HepG2 (cell line): ENCODE measurements around the gene ANTXR1. TPM values are rescaled to one million over a fixed set of nuclear protein-coding genes. Genes with fewer than 3 reads are reported as not detected.

Experiments
- ARHGAP35 ChIP-seq: sonication (generic); formaldehyde crosslinking; IDR thresholded peaks from 2 replicates; pipeline ENCODE4 v1.9.0; 2022; ENCODE audit warnings: mild to moderate bottlenecking, inconsistent platforms, moderate library complexity, missing genetic modification reagents, borderline replicate concordance
- ARNT ChIP-seq: fragments of 450-650 bp; IDR thresholded peaks from 2 replicates; pipeline ENCODE4 v1.6.1; 2017
- CEBPB ChIP-seq: IDR thresholded peaks from 2 replicates; pipeline ENCODE4 v1.6.1; 2011; ENCODE audit warnings: low read depth, low read length, improper control_type of control experiment, borderline replicate concordance
- EHMT2 ChIP-seq: fragments of 200-600 bp; sonication (generic); IDR thresholded peaks from 2 replicates; pipeline ENCODE4 v1.7.0; 2017; ENCODE audit warnings: antibody characterized with exemption, low read depth, low read length, borderline replicate concordance
- EZH2 ChIP-seq: conservative IDR thresholded peaks from 2 replicates; pipeline ENCODE4 v1.6.1; 2012; ENCODE audit warnings: mild to moderate bottlenecking, low read depth, low read length, moderate library complexity
- FOSL2 ChIP-seq: sonication (generic); formaldehyde crosslinking; IDR thresholded peaks from 2 replicates; pipeline ENCODE4 v1.4.0; 2020; ENCODE audit warnings: missing genetic modification reagents
- FOXP1 ChIP-seq, 2 experiments: fragments of 450-650 bp in 1 of 2; IDR thresholded peaks; 2 replicates each; pipeline ENCODE4 v1.6.1; 2017 to 2018; ENCODE audit warnings: antibody characterized with exemption in 1 of 2
- GLI4 ChIP-seq: sonication (generic); formaldehyde crosslinking; IDR thresholded peaks from 2 replicates; pipeline ENCODE4 v1.5.1; 2020; ENCODE audit warnings: missing genetic modification reagents, mild to moderate bottlenecking, moderate library complexity, borderline replicate concordance
- HOXA5 ChIP-seq: sonication (generic); formaldehyde crosslinking; IDR thresholded peaks from 2 replicates; pipeline ENCODE4 v1.4.0; 2020; ENCODE audit warnings: missing genetic modification reagents
- JUND ChIP-seq: sonication (generic); formaldehyde crosslinking; IDR thresholded peaks from 2 replicates; pipeline ENCODE4 v1.8.0; 2022; ENCODE audit warnings: mild to moderate bottlenecking, missing genetic modification reagents
- KDM1A ChIP-seq: IDR thresholded peaks from 2 replicates; pipeline ENCODE4 v1.6.1; 2016; ENCODE audit warnings: missing compliant biosample characterization
- MTF2 ChIP-seq: sonication (generic); formaldehyde crosslinking; IDR thresholded peaks from 2 replicates; pipeline ENCODE4 v1.5.0; 2020; ENCODE audit warnings: missing genetic modification reagents, borderline replicate concordance
- NFRKB ChIP-seq: fragments of 450-650 bp; IDR thresholded peaks from 2 replicates; pipeline ENCODE4 v1.6.1; 2017
- PHB2 ChIP-seq: fragments of 450-650 bp; IDR thresholded peaks from 2 replicates; pipeline ENCODE4 v1.6.1; 2018; ENCODE audit not compliant: partially characterized antibody
- REL ChIP-seq: sonication (generic); formaldehyde crosslinking; conservative IDR thresholded peaks from 2 replicates; pipeline ENCODE4 v1.8.0; 2022; ENCODE audit warnings: mild to moderate bottlenecking, missing genetic modification reagents, moderate library complexity
- SKI ChIP-seq: fragments of 450-650 bp; IDR thresholded peaks from one replicate; pipeline ENCODE4 v1.6.1; 2018; ENCODE audit warnings: mild to moderate bottlenecking; ENCODE audit not compliant: partially characterized antibody
- SP1 ChIP-seq, 2 experiments: fragments of 450-650 bp in 1 of 2; sonication (generic) in 1 of 2; formaldehyde crosslinking in 1 of 2; IDR thresholded peaks; 2 replicates each; pipeline versions ENCODE4 v1.4.0 to v1.6.1; 2016 to 2020; ENCODE audit warnings: missing genetic modification reagents in 1 of 2
- SRSF9 ChIP-seq: fragments of 200-400 bp; formaldehyde crosslinking; IDR thresholded peaks from 2 replicates; pipeline ENCODE4 v1.6.1; 2018; ENCODE audit warnings: borderline replicate concordance, mild to moderate bottlenecking, low read depth, low read length; ENCODE audit not compliant: insufficient read depth, poor library complexity, severe bottlenecking
- ZFX ChIP-seq: sonication (generic); formaldehyde crosslinking; IDR thresholded peaks from 2 replicates; pipeline ENCODE4 v1.4.0; 2020; ENCODE audit warnings: mild to moderate bottlenecking, low read depth, missing genetic modification reagents, moderate library complexity
- ZNF33A ChIP-seq: sonication (generic); formaldehyde crosslinking; IDR thresholded peaks from 2 replicates; pipeline ENCODE4 v1.5.1; 2020; ENCODE audit warnings: missing genetic modification reagents, mild to moderate bottlenecking, moderate library complexity, borderline replicate concordance
- ZNF460 ChIP-seq: sonication (generic); formaldehyde crosslinking; IDR thresholded peaks from 2 replicates; pipeline ENCODE4 v1.5.1; 2020; ENCODE audit warnings: missing genetic modification reagents, mild to moderate bottlenecking, borderline replicate concordance
- ZNF550 ChIP-seq: sonication (generic); formaldehyde crosslinking; IDR thresholded peaks from 2 replicates; pipeline ENCODE4 v1.4.0; 2020; ENCODE audit warnings: mild to moderate bottlenecking, missing genetic modification reagents, borderline replicate concordance
- ZNF552 ChIP-seq: sonication (generic); formaldehyde crosslinking; IDR thresholded peaks from 2 replicates; pipeline ENCODE4 v1.9.0; 2022; ENCODE audit warnings: missing genetic modification reagents, mild to moderate bottlenecking, borderline replicate concordance
- ZNF724P ChIP-seq: sonication (generic); formaldehyde crosslinking; IDR thresholded peaks from 2 replicates; pipeline ENCODE4 v1.8.0; 2022; ENCODE audit warnings: missing genetic modification reagents, borderline replicate concordance
- polyA plus RNA-seq, 8 experiments: library from polyadenylated mRNA; depleted of rRNA in 3 of 8; stranded (reverse) in 7 of 8; unstranded in 1 of 8; fragments of >200 nt; fragmentation: Illumina TruSeq in 4 of 8; extraction: Trizol in 4 of 8; gene quantifications; 2 replicates each; pipeline versions ENCODE4 v1.2.1 to v1.2.3, GENCODE V29; 2011 to 2016; ENCODE audit warnings: low read depth in 4 of 8, missing spikeins in 1 of 8, mixed read lengths in 1 of 8; ENCODE audit not compliant: insufficient read depth in 1 of 8
- total RNA-seq, 5 experiments: library from RNA; depleted of rRNA; stranded (reverse); fragments of >200 nt; fragmentation: Illumina TruSeq; extraction: Trizol; gene quantifications; 2 replicates each; pipeline ENCODE4 v1.2.3, GENCODE V29; 2016; ENCODE audit warnings: low read depth in 1 of 5
- TF ChIP-seq, protein P1 (sequence below): sonication (generic); formaldehyde crosslinking; IDR thresholded peaks from 2 replicates; pipeline ENCODE4 v1.5.0; 2020; ENCODE audit warnings: missing genetic modification reagents
- TF ChIP-seq, protein P2 (sequence below): sonication (generic); formaldehyde crosslinking; IDR thresholded peaks from 2 replicates; pipeline ENCODE4 v1.4.0; 2020; ENCODE audit warnings: mild to moderate bottlenecking, missing genetic modification reagents
- TF ChIP-seq, protein P3 (sequence below): sonication (generic); formaldehyde crosslinking; conservative IDR thresholded peaks from 2 replicates; pipeline ENCODE4 v1.8.0; 2022; ENCODE audit warnings: low read depth, missing genetic modification reagents

Gene ANTXR1
- total and polyA plus RNA-seq, 2 of the 13 experiments (the other 11 are each of a cell fraction or from before 2014, with no cell fraction given): 4.5 to 12.7 TPM

DNA sequence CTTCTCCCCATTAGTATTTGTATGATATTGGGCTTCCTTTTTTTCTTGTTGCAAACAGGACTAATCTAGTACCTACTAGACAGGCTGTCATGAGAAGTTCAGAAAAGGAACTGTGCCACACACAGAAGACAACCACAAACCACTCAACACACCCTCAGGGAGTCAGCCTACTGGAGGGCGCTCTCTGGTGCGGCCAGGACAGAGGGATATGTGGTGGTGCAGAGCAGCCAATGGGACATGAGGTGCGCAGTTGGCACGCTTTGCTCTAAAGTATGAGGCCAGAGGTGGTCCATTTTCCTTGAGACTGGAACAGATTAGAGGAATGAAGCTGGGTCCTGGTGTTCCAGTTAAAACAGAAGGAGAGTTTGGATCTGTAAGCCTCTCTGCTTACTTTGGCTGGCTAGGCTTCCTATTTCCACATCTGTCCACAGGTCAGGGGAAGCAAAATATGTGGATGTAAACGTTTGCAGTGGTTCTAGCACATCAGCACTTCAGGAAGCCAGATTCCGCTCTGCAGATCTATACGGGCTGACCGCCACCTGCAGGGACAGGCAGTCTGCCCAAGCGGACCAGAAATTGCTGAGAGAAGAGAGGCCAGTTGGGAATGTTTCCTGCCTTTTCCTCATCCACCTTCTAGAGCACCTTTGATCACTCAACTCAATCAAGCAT lies 260.0 kb downstream of the ANTXR1 start (continued):
- TF ChIP-seq EZH2 (no peak), PHB2 (no peak), ZNF724P (CRISPR knock-in tag) (no peak), FOXP1 (IDR thresholded peaks at IDR 0.05) (no peak), FOXP1 (CRISPR knock-in tag; IDR thresholded peaks at IDR 0.05) (peak; percentile 50; the same call in 1 of the 2 replicates), NFRKB (no peak), KDM1A (CRISPR knock-in tag) (peak; percentile 59; the same call in 1 of the 2 replicates), EHMT2 (peak; percentile 75; the same call in 1 of the 2 replicates), HOXA5 (CRISPR knock-in tag) (no peak), ZNF33A (no peak), REL (CRISPR knock-in tag) (no peak), SP1 (IDR thresholded peaks at IDR 0.05) (no peak), SP1 (CRISPR knock-in tag; IDR thresholded peaks at IDR 0.05) (0 out of 2 replicates have a peak, but pooled peaks have one; percentile 17), ARNT (no peak), FOSL2 (CRISPR knock-in tag) (peak; percentile 24), MTF2 (CRISPR knock-in tag) (no peak), ZNF550 (CRISPR knock-in tag) (no peak), ZNF552 (no peak), SRSF9 (no peak), SKI (no peak), CEBPB (peak; percentile 73; the same call in 1 of the 2 replicates), JUND (CRISPR knock-in tag) (no peak), ZFX (CRISPR knock-in tag) (peak; percentile 25; the same call in 1 of the 2 replicates), ZNF460 (CRISPR knock-in tag) (no peak), GLI4 (CRISPR knock-in tag) (no peak), ARHGAP35 (CRISPR knock-in tag) (0 out of 2 replicates have a peak, but pooled peaks have one; percentile 51)
- TF ChIP-seq, protein P1, sequence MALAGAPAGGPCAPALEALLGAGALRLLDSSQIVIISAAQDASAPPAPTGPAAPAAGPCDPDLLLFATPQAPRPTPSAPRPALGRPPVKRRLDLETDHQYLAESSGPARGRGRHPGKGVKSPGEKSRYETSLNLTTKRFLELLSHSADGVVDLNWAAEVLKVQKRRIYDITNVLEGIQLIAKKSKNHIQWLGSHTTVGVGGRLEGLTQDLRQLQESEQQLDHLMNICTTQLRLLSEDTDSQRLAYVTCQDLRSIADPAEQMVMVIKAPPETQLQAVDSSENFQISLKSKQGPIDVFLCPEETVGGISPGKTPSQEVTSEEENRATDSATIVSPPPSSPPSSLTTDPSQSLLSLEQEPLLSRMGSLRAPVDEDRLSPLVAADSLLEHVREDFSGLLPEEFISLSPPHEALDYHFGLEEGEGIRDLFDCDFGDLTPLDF (CRISPR knock-in tag): no peak
- TF ChIP-seq, protein P2, sequence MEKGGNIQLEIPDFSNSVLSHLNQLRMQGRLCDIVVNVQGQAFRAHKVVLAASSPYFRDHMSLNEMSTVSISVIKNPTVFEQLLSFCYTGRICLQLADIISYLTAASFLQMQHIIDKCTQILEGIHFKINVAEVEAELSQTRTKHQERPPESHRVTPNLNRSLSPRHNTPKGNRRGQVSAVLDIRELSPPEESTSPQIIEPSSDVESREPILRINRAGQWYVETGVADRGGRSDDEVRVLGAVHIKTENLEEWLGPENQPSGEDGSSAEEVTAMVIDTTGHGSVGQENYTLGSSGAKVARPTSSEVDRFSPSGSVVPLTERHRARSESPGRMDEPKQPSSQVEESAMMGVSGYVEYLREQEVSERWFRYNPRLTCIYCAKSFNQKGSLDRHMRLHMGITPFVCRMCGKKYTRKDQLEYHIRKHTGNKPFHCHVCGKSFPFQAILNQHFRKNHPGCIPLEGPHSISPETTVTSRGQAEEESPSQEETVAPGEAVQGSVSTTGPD: no peak
- TF ChIP-seq, protein P3, sequence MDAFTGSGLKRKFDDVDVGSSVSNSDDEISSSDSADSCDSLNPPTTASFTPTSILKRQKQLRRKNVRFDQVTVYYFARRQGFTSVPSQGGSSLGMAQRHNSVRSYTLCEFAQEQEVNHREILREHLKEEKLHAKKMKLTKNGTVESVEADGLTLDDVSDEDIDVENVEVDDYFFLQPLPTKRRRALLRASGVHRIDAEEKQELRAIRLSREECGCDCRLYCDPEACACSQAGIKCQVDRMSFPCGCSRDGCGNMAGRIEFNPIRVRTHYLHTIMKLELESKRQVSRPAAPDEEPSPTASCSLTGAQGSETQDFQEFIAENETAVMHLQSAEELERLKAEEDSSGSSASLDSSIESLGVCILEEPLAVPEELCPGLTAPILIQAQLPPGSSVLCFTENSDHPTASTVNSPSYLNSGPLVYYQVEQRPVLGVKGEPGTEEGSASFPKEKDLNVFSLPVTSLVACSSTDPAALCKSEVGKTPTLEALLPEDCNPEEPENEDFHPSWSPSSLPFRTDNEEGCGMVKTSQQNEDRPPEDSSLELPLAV (CRISPR knock-in tag): no peak
